ENCODE results near the gene MCCC1.
"Not testable (repeated sequence)": the region's sequence is repeated elsewhere in the genome, so short reads cannot be mapped to it uniquely, and the experiment has no call there.

MCCC1 gene

GRCh38 chr3:183099026-183099837 is at the start of gene MCCC1:
TSS of gene MCCC1 (minus strand) at chr3:183099496. CDS start at chr3:183099440, 56 bp downstream.
- DNase-seq (ENCODE audit: low spot score): peak; percentile 100

- DNase-seq (ENCODE audit: low spot score): no peak
Measured at GRCh38 chr3:183148056-183148455, 48.8 kb upstream of the MCCC1 start.

- no peak for DNase-seq (ENCODE audit: low spot score)
Measured at GRCh38 chr3:183144363-183144762, 45.1 kb upstream of the MCCC1 start.

DNA sequence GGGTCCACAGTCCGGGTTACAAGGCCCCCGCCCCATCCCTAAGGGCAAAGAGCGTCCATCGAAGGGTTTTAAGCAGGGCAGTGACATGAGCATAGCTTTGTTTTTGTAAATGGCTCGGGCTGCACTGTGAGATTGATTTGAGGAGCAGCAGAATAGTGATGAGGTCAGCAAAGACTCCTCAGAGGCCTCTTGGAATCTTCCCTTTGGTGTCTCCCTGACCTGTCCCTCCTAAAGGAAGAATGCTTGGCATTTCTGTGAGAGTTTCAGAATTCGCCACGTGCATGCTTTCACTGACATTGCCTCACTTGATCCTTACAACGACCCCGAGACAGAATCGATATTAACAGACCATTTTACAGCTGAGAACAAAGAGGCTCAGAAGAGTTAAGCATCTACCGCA is 42.9 kb upstream of the MCCC1 start:
- DNase-seq (ENCODE audit: low spot score): no peak

DNA sequence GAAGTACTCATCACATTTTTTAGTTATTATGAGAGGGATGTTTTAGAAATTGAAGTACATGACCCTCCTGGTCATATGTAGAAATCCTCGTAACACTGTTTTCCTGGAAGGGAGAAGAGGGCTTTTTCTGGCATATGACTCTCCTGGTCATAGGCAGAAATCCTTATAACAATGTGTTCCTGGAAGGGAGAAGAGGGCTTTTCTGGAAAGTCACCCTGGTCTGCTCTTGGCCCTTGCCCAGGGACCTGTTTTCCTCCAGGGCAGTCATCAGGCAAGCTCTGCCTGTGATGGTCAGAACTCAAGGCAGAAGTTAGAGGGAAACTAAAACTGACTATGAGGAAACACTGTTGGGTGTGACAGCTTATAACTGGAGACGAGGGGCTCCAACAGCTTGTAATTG is 35.5 kb upstream of the MCCC1 start:
- DNase-seq (ENCODE audit: low spot score): no peak

GRCh38 chr3:183132409-183132808 is 33.1 kb upstream of the MCCC1 start:
- no peak for DNase-seq (ENCODE audit: low spot score)

DNA sequence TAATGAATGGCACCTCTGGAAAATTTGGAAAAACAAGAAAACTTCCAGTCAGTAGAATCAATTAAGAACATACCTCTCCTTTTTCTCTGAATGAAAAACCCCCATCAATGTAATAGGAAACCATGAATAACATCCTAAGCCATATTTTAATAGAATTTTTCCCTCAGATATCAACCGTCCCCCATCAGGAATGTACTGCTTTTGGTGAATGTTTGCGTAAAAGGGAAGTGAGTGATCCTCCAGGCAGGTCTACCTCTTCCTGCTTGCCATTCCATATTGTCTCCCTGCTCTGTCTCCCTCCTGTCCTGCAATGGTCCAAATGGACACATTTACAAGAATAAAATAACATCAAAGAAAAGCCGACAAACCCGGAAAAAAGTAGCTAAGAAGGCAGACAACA is 32.4 kb upstream of the MCCC1 start:
- no peak for DNase-seq (ENCODE audit: low spot score)

- DNase-seq (ENCODE audit: low spot score): no peak
Measured at GRCh38 chr3:183131186-183131725, 32.0 kb upstream of the MCCC1 start.

- no peak for DNase-seq (ENCODE audit: low spot score)
Measured at GRCh38 chr3:183129243-183129642, 29.9 kb upstream of the MCCC1 start.

- no peak for DNase-seq (ENCODE audit: low spot score)
Measured at GRCh38 chr3:183128709-183129108, 29.4 kb upstream of the MCCC1 start.

- DNase-seq (ENCODE audit: low spot score): no peak
Measured at GRCh38 chr3:183123891-183124290, 24.6 kb upstream of the MCCC1 start.

GRCh38 chr3:183122257-183122932 is 23.1 kb upstream of the MCCC1 start:
- peak; percentile 75 for DNase-seq (ENCODE audit: low spot score)

- no peak for DNase-seq (ENCODE audit: low spot score)
Measured at GRCh38 chr3:183120538-183121215, 21.4 kb upstream of the MCCC1 start.

DNA sequence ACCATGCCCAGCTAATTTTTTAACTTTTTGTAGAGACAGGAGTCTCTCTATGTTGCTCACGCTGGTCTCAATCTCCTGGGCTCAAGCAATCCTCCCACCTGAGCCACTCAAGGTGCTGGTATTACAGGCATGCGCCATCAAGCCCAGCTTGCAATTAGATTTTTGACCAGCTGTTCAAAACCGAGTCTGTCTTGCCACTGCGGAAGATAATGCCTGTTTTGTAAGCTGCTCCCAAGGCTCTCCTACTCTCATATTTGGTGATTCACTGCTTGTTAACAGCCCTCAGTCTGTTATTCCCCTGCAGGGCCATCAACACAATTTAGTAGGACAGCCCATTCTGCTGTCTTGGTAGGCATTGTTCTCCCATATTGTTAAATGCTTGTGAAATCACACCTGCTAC is 17.8 kb upstream of the MCCC1 start:
- DNase-seq (ENCODE audit: low spot score): no peak

DNA sequence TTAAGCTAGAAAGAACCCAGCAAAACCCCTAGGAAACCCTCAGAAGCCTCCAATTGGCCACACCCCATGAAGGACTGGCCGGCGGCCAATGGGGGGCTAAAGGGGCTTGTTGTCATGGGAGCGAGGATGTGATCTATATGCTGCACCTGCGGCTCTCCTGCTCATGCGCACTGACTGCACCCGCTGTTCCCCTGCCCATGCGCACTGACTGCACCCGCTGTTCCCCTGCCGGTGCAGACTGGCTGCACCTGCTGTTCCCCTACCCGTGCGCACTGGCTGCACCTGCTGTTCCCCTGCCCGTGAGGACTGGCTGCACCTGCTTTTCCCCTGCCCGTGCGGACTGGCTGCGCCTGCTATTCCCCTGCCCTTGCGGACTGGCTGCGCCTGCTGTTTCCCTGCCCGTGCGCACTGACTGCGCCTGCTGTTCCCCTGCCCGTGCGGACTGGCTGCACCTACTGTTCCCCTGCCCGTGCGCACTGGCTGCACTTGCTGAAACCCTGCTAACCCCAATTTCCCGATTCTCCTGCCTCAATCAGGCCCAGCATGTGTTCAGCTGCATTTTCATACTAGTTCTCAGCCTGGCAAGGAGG is 16.8 kb upstream of the MCCC1 start:
- DNase-seq (ENCODE audit: low spot score): peak; percentile 30

- no peak for DNase-seq (ENCODE audit: low spot score)
Measured at GRCh38 chr3:183114384-183115178, 15.3 kb upstream of the MCCC1 start.

GRCh38 chr3:183109847-183110246 is 10.6 kb upstream of the MCCC1 start:
- not testable (repeated sequence) for DNase-seq (ENCODE audit: low spot score)

DNA sequence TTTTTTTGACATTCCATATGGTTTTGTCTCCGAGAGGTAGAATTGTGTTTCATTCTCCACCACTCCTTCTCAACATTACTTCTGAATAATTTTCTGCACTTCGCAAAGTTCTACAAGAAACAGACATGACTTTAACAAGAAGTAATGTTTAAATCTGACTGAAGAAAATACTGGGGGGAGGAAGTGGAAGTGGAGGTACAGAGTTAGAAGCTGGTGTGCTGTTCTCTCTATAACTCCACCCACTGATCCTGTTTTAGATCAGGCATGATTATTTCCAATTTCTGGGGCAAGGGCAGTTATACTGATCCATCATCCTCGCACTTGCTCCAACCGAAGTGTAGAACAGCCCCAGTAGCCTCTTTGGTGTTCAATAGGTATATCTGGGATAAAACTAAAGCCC is 9.2 kb upstream of the MCCC1 start:
- DNase-seq (ENCODE audit: low spot score): no peak

GRCh38 chr3:183108001-183108449 is 8.7 kb upstream of the MCCC1 start:
- no peak for DNase-seq (ENCODE audit: low spot score)

DNA sequence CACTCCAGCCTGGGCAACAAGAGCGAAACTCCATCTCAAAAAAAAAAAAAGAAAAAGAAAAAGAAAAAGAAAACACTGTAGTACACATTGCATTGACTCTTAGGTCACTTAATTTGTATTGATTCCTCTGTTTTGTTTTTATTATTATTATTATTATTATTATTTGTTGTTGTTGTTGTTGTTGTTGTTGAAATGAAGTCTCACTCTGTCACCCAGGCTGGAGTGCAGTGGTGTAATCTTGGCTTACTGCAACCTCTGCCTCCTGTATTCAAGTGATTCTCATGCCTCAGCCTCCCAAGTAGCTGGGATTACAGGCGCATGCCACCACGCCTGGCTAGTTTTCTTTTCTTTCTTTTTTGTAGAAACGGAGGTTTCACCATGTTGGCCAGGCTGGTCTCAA is 8.1 kb upstream of the MCCC1 start:
- not testable (repeated sequence) for DNase-seq (ENCODE audit: low spot score)

GRCh38 chr3:183106635-183107034 is 7.3 kb upstream of the MCCC1 start:
- DNase-seq (ENCODE audit: low spot score): no peak

Data from RKO (cell line).